Neural progenitor cell (in vitro differentiated cells): ENCODE measurements around the gene LRRC34.

ENCODE experiments used
- EZH2phosphoT487 ChIP-seq: fragments of 200-600 bp; sonication (generic); IDR thresholded peaks from 2 replicates; pipeline ENCODE4 v1.6.1; 2017; ENCODE audit warnings: antibody characterized with exemption
- TF ChIP-seq, protein P1 (sequence below): fragments of 200-600 bp; sonication (generic); IDR thresholded peaks from 2 replicates; pipeline ENCODE4 v1.5.1; 2017; ENCODE audit warnings: antibody characterized with exemption, mild to moderate bottlenecking

DNA sequence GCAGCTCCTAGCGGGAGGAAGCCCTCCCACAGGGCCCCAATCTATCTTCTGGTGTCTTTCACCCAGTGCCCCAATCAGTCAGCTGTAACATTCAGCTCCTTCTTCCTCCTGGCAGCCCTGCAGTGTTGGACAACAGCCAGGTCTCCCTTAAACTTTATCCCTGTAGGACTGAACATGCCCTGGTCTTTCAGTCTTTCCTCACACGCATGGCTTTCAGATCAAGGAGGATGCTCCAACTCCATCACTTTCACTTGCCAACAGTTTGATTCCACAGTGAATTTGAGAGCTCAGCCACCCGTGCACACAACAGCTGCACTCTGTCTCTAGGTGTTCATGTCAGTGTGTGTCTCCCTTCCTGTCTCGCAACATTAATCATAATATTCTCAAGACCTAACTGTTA, 28.5 kb upstream of the LRRC34 start:
- TF ChIP-seq, protein P1, sequence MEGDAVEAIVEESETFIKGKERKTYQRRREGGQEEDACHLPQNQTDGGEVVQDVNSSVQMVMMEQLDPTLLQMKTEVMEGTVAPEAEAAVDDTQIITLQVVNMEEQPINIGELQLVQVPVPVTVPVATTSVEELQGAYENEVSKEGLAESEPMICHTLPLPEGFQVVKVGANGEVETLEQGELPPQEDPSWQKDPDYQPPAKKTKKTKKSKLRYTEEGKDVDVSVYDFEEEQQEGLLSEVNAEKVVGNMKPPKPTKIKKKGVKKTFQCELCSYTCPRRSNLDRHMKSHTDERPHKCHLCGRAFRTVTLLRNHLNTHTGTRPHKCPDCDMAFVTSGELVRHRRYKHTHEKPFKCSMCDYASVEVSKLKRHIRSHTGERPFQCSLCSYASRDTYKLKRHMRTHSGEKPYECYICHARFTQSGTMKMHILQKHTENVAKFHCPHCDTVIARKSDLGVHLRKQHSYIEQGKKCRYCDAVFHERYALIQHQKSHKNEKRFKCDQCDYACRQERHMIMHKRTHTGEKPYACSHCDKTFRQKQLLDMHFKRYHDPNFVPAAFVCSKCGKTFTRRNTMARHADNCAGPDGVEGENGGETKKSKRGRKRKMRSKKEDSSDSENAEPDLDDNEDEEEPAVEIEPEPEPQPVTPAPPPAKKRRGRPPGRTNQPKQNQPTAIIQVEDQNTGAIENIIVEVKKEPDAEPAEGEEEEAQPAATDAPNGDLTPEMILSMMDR, result no peak
- TF ChIP-seq EZH2phosphoT487, result no peak
